ENCODE results near the gene LRIG1. TPM values are rescaled to one million over a fixed set of nuclear protein-coding genes. Genes with fewer than 3 reads are reported as not detected.

The LRIG1 gene
- total RNA-seq, 1 experiment from 2014 or later: 24.1 TPM

- no TSS peak for BruUV-seq (replicated peaks)
- Histone ChIP-seq H3K27me3 (replicated peaks; ENCODE audit: insufficient read depth, low read depth, low read length, poor library complexity) (no peaks in the 10 kb centered on the region), H3K4me3 (ENCODE audit: low read depth, low read length, poor library complexity, severe bottlenecking) (no peak overlapping the region), H3K36me3 (ENCODE audit: insufficient read depth, low read length, poor library complexity, severe bottlenecking) (no peaks in the 10 kb centered on the region), H3K9me3 (ENCODE audit: low read depth, low read length, poor library complexity, severe bottlenecking) (no peaks in the 10 kb centered on the region), H3K4me1 (ENCODE audit: insufficient read depth, low read length, poor library complexity, severe bottlenecking) (peaks cover 18% of the 10 kb centered on the region), H3K27ac (ENCODE audit: low read depth, low read length, poor library complexity, severe bottlenecking) (no peak overlapping the region)
- DNase-seq (ENCODE audit: low spot score): no peak
- no peak for TF ChIP-seq EZH2 (IDR thresholded peaks at IDR 0.05; ENCODE audit: borderline replicate concordance, low read depth, low read length, poor library complexity, severe bottlenecking)
- no peak for TF ChIP-seq CTCF (conservative IDR thresholded peaks at IDR 0.05; ENCODE audit: low read depth, low read length)
- ChIA-PET CTCF (no interaction called here), POLR2A (ENCODE audit: low non-redundant PET) (no interaction called here)
- intact Hi-C loops (cut with micrococcal nuclease; ENCODE audit: unreplicated experiment): no loop called here
These were observed 44.1 kb downstream of the LRIG1 start for GRCh38 chr3:66456711-66457173.

GRCh38 chr3:66454464-66454859, 46.4 kb downstream of the LRIG1 start:
- POLR2A ChIA-PET (ENCODE audit: low non-redundant PET): no interaction called here

GRCh38 chr3:66453651-66454463, 47.0 kb downstream of the LRIG1 start:
- ChIA-PET POLR2A (ENCODE audit: low non-redundant PET) (no interaction called here), CTCF (no interaction called here)
- intact Hi-C loops (cut with micrococcal nuclease; ENCODE audit: unreplicated experiment): no loop called here
- Histone ChIP-seq H3K27ac (ENCODE audit: low read depth, low read length, poor library complexity, severe bottlenecking) (no peak overlapping the region), H3K9me3 (ENCODE audit: low read depth, low read length, poor library complexity, severe bottlenecking) (no peaks in the 10 kb centered on the region), H3K27me3 (replicated peaks; ENCODE audit: insufficient read depth, low read depth, low read length, poor library complexity) (no peaks in the 10 kb centered on the region), H3K4me1 (ENCODE audit: insufficient read depth, low read length, poor library complexity, severe bottlenecking) (peaks cover 44% of the 10 kb centered on the region), H3K4me3 (ENCODE audit: low read depth, low read length, poor library complexity, severe bottlenecking) (no peak overlapping the region), H3K36me3 (ENCODE audit: insufficient read depth, low read length, poor library complexity, severe bottlenecking) (no peaks in the 10 kb centered on the region)
- TF ChIP-seq EZH2 (IDR thresholded peaks at IDR 0.05; ENCODE audit: borderline replicate concordance, low read depth, low read length, poor library complexity, severe bottlenecking) (no peak), CTCF (conservative IDR thresholded peaks at IDR 0.05; ENCODE audit: low read depth, low read length) (no peak)
- DNase-seq (ENCODE audit: low spot score): no peak
- BruUV-seq (replicated peaks): no TSS peak

More at GRCh38 chr3:66454464-66454859, 46.4 kb downstream of the LRIG1 start:
- Histone ChIP-seq H3K4me1 (ENCODE audit: insufficient read depth, low read length, poor library complexity, severe bottlenecking) (peaks cover 38% of the 10 kb centered on the region), H3K36me3 (ENCODE audit: insufficient read depth, low read length, poor library complexity, severe bottlenecking) (no peaks in the 10 kb centered on the region), H3K27ac (ENCODE audit: low read depth, low read length, poor library complexity, severe bottlenecking) (no peak overlapping the region), H3K9me3 (ENCODE audit: low read depth, low read length, poor library complexity, severe bottlenecking) (no peaks in the 10 kb centered on the region), H3K4me3 (ENCODE audit: low read depth, low read length, poor library complexity, severe bottlenecking) (no peak overlapping the region), H3K27me3 (replicated peaks; ENCODE audit: insufficient read depth, low read depth, low read length, poor library complexity) (no peaks in the 10 kb centered on the region)
- no peak for TF ChIP-seq CTCF (conservative IDR thresholded peaks at IDR 0.05; ENCODE audit: low read depth, low read length)
- no peak for TF ChIP-seq EZH2 (IDR thresholded peaks at IDR 0.05; ENCODE audit: borderline replicate concordance, low read depth, low read length, poor library complexity, severe bottlenecking)
- no TSS peak for BruUV-seq (replicated peaks)
- no peak for DNase-seq (ENCODE audit: low spot score)
- CTCF ChIA-PET: no interaction called here
- intact Hi-C loops (cut with micrococcal nuclease; ENCODE audit: unreplicated experiment): no loop called here

All from A673 (cell line).